ENCODE data around the gene BEND6. TPM values are rescaled to one million over a fixed set of nuclear protein-coding genes. Genes with fewer than 3 reads are reported as not detected.

BEND6 gene
- total and polyA plus RNA-seq, 10 of the 15 experiments (the other 5 are each of a cell fraction or from before 2014, with no cell fraction given) = 0.79 to 2.8 (median 1.6) TPM

DNA sequence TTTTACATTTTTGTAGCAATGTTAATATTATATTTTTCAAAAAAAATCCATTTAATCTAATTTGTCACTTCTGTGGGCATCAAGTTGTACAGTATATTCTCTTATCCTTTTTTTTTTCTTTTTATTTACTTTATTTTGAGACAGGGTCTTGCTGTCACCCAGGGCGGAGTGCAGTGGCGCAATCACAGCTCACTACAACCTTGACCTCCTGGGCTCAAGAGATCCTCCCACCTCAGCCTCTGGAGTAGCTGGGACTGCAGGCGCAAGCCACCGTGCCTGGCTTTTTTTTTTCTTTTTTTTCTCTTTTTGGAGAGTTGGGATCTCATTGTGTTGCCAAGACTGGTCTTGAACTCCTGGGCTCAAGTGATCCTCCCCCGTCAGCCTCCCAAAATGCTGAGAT, 14.4 kb upstream of the BEND6 start:
- ChIA-PET CTCF (interaction anchor here (1.2 kb wide), 1 partner anchor 14 kb away, joined by 4 read pairs; the partner anchor contains the start of gene BEND6), RAD21 (ENCODE audit: unreplicated experiment) (no interaction called here), POLR2A (no interaction called here), SMC1A (ENCODE audit: uncharacterized antibody, unreplicated experiment) (interaction anchor here (1.0 to 1.3 kb wide), 2 partner anchors 36 to 39 kb away, joined by 3 to 4 read pairs; no protein-coding TSS in a partner anchor)
- Histone ChIP-seq H3K9ac (ENCODE audit: control insufficient read depth, insufficient read depth, low read length) (no peak overlapping the region), H2AFZ (ENCODE audit: control insufficient read depth, low read depth, low read length) (no peak overlapping the region), H3K4me1 (ENCODE audit: control insufficient read depth, insufficient read depth, low read length) (no peaks in the 10 kb centered on the region; the same call in 1 of the 2 replicates), H4K20me1 (ENCODE audit: control insufficient read depth, insufficient read depth) (no peaks in the 10 kb centered on the region), H3K9me3 (replicated peaks; ENCODE audit: control insufficient read depth, insufficient read depth, low read length) (peaks cover 4% of the 10 kb centered on the region; the same call in 2 of the 3 replicates), H3K79me2 (ENCODE audit: control insufficient read depth, insufficient read depth, low read length) (no peaks in the 10 kb centered on the region), H3K27me3 (replicated peaks in 1 of 2; ENCODE audit: control insufficient read depth in 2 of 2, insufficient read depth in 2 of 2, low read length in 1 of 2) (no peaks in the 10 kb centered on the region), H3K27ac (ENCODE audit: control insufficient read depth, insufficient read depth) (no peak overlapping the region), H3K4me3 (no peak overlapping the region), H3K36me3 (ENCODE audit: control insufficient read depth in 2 of 2, insufficient read depth in 2 of 2, low read length in 1 of 2) (no peaks in the 10 kb centered on the region), H3K4me2 (ENCODE audit: control insufficient read depth, insufficient read depth) (no peak overlapping the region)
- no peak for DNase-seq (ENCODE audit: low read depth, low spot score)
- in situ Hi-C loops (cut with MboI) (no loop called here), intact Hi-C loops (cut with micrococcal nuclease; ENCODE audit: unreplicated experiment) (no loop called here)
- TF ChIP-seq TCF12 (IDR thresholded peaks at IDR 0.05; ENCODE audit: low read depth, low read length) (no peak), KAT2A (conservative IDR thresholded peaks at IDR 0.05; ENCODE audit: control insufficient read depth, low read depth, low read length) (no peak), PAX8 (IDR thresholded peaks at IDR 0.05) (no peak), BRCA1 (IDR thresholded peaks at IDR 0.05; ENCODE audit: low read depth, low read length) (no peak)
- WGBS (ENCODE audit: insufficient coverage, insufficient replicate concordance, low lambda C conversion rate, missing lambda C conversion rate) = 69% methylated on average over 5 of the region's 5 CpGs
- no peak for FAIRE-seq
- no peak for ATAC-seq
- no TSS peak for BruUV-seq (replicated peaks)

DNA sequence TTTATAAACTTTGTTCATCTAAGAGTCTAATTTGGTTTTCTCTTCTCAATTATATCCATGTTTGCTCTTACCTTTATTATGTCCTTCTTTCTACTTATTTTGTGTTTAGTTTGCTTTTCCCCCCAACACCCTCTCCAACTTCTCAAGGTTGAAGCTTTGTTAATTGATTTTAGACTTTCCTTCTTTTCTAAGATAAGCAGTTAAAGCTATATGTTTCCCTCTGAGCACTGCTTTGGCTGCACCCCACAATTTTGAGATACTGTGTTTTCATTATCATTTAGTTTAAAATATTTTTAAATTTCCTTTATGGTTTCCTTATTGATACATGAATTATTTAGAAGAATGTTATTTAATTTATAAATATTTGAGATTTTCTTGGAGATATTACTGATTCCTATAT, 13.9 kb upstream of the BEND6 start:
- in situ Hi-C loops (cut with MboI) = no loop called here
- no peak for DNase-seq (ENCODE audit: low read depth, low spot score)
- RAD21 ChIA-PET (ENCODE audit: unreplicated experiment) = no interaction called here
- POLR2A ChIA-PET = no interaction called here
- BruUV-seq (replicated peaks) = no TSS peak
- no peak for FAIRE-seq
- H4K20me1 ChIP-seq (ENCODE audit: control insufficient read depth, insufficient read depth) = no peaks in the 10 kb centered on the region
- no peaks in the 10 kb centered on the region for H3K27me3 ChIP-seq (replicated peaks in 1 of 2; ENCODE audit: control insufficient read depth in 2 of 2, insufficient read depth in 2 of 2, low read length in 1 of 2)
- no peak overlapping the region for H2AFZ ChIP-seq (ENCODE audit: control insufficient read depth, low read depth, low read length)
- peaks cover 4% of the 10 kb centered on the region; the same call in 2 of the 3 replicates for H3K9me3 ChIP-seq (replicated peaks; ENCODE audit: control insufficient read depth, insufficient read depth, low read length)
- intact Hi-C loops (cut with micrococcal nuclease; ENCODE audit: unreplicated experiment) = no loop called here
- SMC1A ChIA-PET (ENCODE audit: uncharacterized antibody, unreplicated experiment) = interaction anchor here (1.0 to 1.3 kb wide), 2 partner anchors 37 to 39 kb away, joined by 3 to 4 read pairs; no protein-coding TSS in a partner anchor
- no peaks in the 10 kb centered on the region for H3K36me3 ChIP-seq (ENCODE audit: control insufficient read depth in 2 of 2, insufficient read depth in 2 of 2, low read length in 1 of 2)
- no peaks in the 10 kb centered on the region for H3K79me2 ChIP-seq (ENCODE audit: control insufficient read depth, insufficient read depth, low read length)
- no peak for ATAC-seq
- H3K4me3 ChIP-seq = no peak overlapping the region
- no peak overlapping the region for H3K9ac ChIP-seq (ENCODE audit: control insufficient read depth, insufficient read depth, low read length)
- no peak overlapping the region for H3K27ac ChIP-seq (ENCODE audit: control insufficient read depth, insufficient read depth)
- H3K4me2 ChIP-seq (ENCODE audit: control insufficient read depth, insufficient read depth) = no peak overlapping the region
- CTCF ChIA-PET = interaction anchor here (1.2 kb wide), 1 partner anchor 14 kb away, joined by 4 read pairs; the partner anchor contains the start of gene BEND6
- no peaks in the 10 kb centered on the region; the same call in 1 of the 2 replicates for H3K4me1 ChIP-seq (ENCODE audit: control insufficient read depth, insufficient read depth, low read length)
- TF ChIP-seq RB1 (IDR thresholded peaks at IDR 0.05; ENCODE audit: borderline replicate concordance) (no peak), KLF5 (IDR thresholded peaks at IDR 0.05; ENCODE audit: partially characterized antibody) (no peak)
- TF ChIP-seq, protein P1, sequence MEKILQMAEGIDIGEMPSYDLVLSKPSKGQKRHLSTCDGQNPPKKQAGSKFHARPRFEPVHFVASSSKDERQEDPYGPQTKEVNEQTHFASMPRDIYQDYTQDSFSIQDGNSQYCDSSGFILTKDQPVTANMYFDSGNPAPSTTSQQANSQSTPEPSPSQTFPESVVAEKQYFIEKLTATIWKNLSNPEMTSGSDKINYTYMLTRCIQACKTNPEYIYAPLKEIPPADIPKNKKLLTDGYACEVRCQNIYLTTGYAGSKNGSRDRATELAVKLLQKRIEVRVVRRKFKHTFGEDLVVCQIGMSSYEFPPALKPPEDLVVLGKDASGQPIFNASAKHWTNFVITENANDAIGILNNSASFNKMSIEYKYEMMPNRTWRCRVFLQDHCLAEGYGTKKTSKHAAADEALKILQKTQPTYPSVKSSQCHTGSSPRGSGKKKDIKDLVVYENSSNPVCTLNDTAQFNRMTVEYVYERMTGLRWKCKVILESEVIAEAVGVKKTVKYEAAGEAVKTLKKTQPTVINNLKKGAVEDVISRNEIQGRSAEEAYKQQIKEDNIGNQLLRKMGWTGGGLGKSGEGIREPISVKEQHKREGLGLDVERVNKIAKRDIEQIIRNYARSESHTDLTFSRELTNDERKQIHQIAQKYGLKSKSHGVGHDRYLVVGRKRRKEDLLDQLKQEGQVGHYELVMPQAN (conservative IDR thresholded peaks at IDR 0.05) = no peak
